GM12878 (cell line): ENCODE measurements around the gene UVRAG. TPM values are rescaled to one million over a fixed set of nuclear protein-coding genes. Genes with fewer than 3 reads are reported as not detected.

Experiments used
- ATAC-seq: fragments of 200-7000 bp; cut with Tn5 transposase; 3 replicates; pipeline ENCODE4 v1.9.1; 2020; ENCODE audit warnings: mild to moderate bottlenecking, moderate library complexity
- BruUV-seq: library from RNA; stranded (reverse); fragments of 400-500 nt; replicated peaks from 2 replicates; lab custom pipeline; 2021; lab: Mats Ljungman, UMichigan
- CTCF ChIA-PET: fragments of 300-600 bp; sonication (Branson Sonifier 250); formaldehyde crosslinking; extraction: SDS; loops from one replicate; lab custom pipeline; 2021; ENCODE audit warnings: inconsistent platforms; lab: Yijun Ruan, JAX
- POLR2A ChIA-PET: fragments of 350-600 bp; formaldehyde crosslinking; extraction: SDS; loops from one replicate; lab custom pipeline; 2021; ENCODE audit warnings: inconsistent platforms; lab: Charles Lee
- RAD21 ChIA-PET: fragments of 300-600 bp; sonication (Branson Sonifier 250); formaldehyde crosslinking; loops from one replicate; lab custom pipeline; 2023; ENCODE audit warnings: antibody characterized with exemption; ENCODE audit not compliant: unreplicated experiment; lab: Charles Lee
- SMC1A ChIA-PET: fragments of 300-600 bp; sonication (Branson Sonifier 250); formaldehyde crosslinking; loops from one replicate; lab custom pipeline; 2023; ENCODE audit not compliant: unreplicated experiment, uncharacterized antibody; lab: Charles Lee
- DNase-seq: peaks from one replicate; pipeline ENCODE4 v3.0.0-alpha.2; 2011; ENCODE audit warnings: low read depth, low spot score
- FAIRE-seq: peaks from 3 replicates; lab custom pipeline; 2011; peaks lifted over from hg19 to GRCh38; lab: Jason Lieb, UNC
- H2AFZ ChIP-seq: 2 replicates; pipeline ENCODE4 v1.6.0; 2011; ENCODE audit warnings: low read depth, low read length, control low read depth; ENCODE audit not compliant: control insufficient read depth
- H3K27ac ChIP-seq: 2 replicates; pipeline ENCODE4 v1.5.1; 2011; ENCODE audit warnings: control low read depth; ENCODE audit not compliant: control insufficient read depth, insufficient read depth
- H3K27me3 ChIP-seq, 2 experiments: replicated peaks in 1 of 2; 2 replicates each; pipeline versions ENCODE4 v1.6.0 to v1.6.1; 2011; ENCODE audit warnings: low read length in 1 of 2; ENCODE audit not compliant: control insufficient read depth in 2 of 2, insufficient read depth in 2 of 2
- H3K36me3 ChIP-seq, 2 experiments: 2 replicates each; pipeline ENCODE4 v1.5.1; 2011; ENCODE audit warnings: low read length in 1 of 2; ENCODE audit not compliant: control insufficient read depth in 2 of 2, insufficient read depth in 2 of 2
- H3K4me1 ChIP-seq: 2 replicates; pipeline ENCODE4 v1.6.1; 2011; ENCODE audit warnings: mild to moderate bottlenecking, low read length, moderate library complexity, mixed read lengths; ENCODE audit not compliant: control insufficient read depth, insufficient read depth
- H3K4me2 ChIP-seq: 2 replicates; pipeline ENCODE4 v1.6.0; 2011; ENCODE audit warnings: control low read depth; ENCODE audit not compliant: control insufficient read depth, insufficient read depth
- H3K4me3 ChIP-seq: fragments of 200-600 bp; sonication (generic); 2 replicates; pipeline ENCODE4 v1.5.1; 2016
- H3K79me2 ChIP-seq: 2 replicates; pipeline ENCODE4 v1.6.0; 2011; ENCODE audit warnings: low read length; ENCODE audit not compliant: control insufficient read depth, insufficient read depth
- H3K9ac ChIP-seq: 2 replicates; pipeline ENCODE4 v1.8.0; 2011; ENCODE audit warnings: low read length, control low read depth, mixed read lengths; ENCODE audit not compliant: control insufficient read depth, insufficient read depth
- H3K9me3 ChIP-seq: replicated peaks from 3 replicates; pipeline ENCODE4 v1.5.1; 2011; ENCODE audit warnings: mild to moderate bottlenecking, low read length; ENCODE audit not compliant: control insufficient read depth, insufficient read depth
- H4K20me1 ChIP-seq: 2 replicates; pipeline ENCODE4 v1.6.0; 2011; ENCODE audit not compliant: control insufficient read depth, insufficient read depth
- PAX5 ChIP-seq: IDR thresholded peaks from 2 replicates; pipeline ENCODE4 v1.6.1; 2011; ENCODE audit warnings: low read depth, low read length, borderline replicate concordance
- PKNOX1 ChIP-seq: fragments of 450-650 bp; IDR thresholded peaks from 2 replicates; pipeline ENCODE4 v1.6.1; 2016; ENCODE audit warnings: mild to moderate bottlenecking
- RUNX3 ChIP-seq: IDR thresholded peaks from 2 replicates; pipeline ENCODE4 v1.6.1; 2012; ENCODE audit warnings: low read length, inconsistent platforms
- SMAD5 ChIP-seq: IDR thresholded peaks from 2 replicates; pipeline ENCODE4 v1.6.1; 2016; ENCODE audit warnings: antibody characterized with exemption, low read depth
- WGBS: methylation state at CpG from one replicate; pipeline ENCODE4 v1.1.6; 2016; ENCODE audit warnings: low lambda C conversion rate; ENCODE audit not compliant: insufficient replicate concordance, insufficient coverage; ENCODE audit errors: missing lambda C conversion rate; 5-methylcytosine and 5-hydroxymethylcytosine counted together
- in situ Hi-C: fragments of 300-500 bp; cut with MboI; formaldehyde crosslinking; loops from 9 replicates; pipeline ENCODE4 v1.14.3; 2018; ENCODE audit warnings: mixed read lengths
- intact Hi-C: fragments of 100-400 bp; cut with micrococcal nuclease; formaldehyde crosslinking; loops from one replicate; pipeline ENCODE4 v1.14.2; 2022; ENCODE audit not compliant: unreplicated experiment
- polyA plus RNA-seq, 11 experiments: library from polyadenylated mRNA; depleted of rRNA in 4 of 11; unstranded in 6 of 11; stranded (reverse) in 5 of 11; fragments of >200 nt; fragmentation: Nextera tagmentation in 4 of 11; fragmentation: Illumina TruSeq in 1 of 11; extraction: Ambion mirVana in 4 of 11; extraction: Trizol in 1 of 11; gene quantifications; 1 replicate in 1 of 11; 2 replicates in 10 of 11; pipeline versions ENCODE4 v1.2.1 to v1.2.3, GENCODE V29; 2011 to 2016; ENCODE audit warnings: inconsistent platforms in 2 of 11, missing spikeins in 2 of 11, low read depth in 1 of 11
- total RNA-seq, 4 experiments: library from RNA; depleted of rRNA in 3 of 4; stranded (reverse); fragments of >200 nt in 3 of 4; fragmentation: Illumina TruSeq in 1 of 4; extraction: Trizol in 1 of 4; gene quantifications; 2 replicates each; pipeline versions ENCODE4 v1.2.1 to v1.2.3, GENCODE V29; 2013 to 2021

Gene UVRAG
- total and polyA plus RNA-seq, 10 of the 15 experiments (the other 5 are each of a cell fraction or from before 2014, with no cell fraction given) = 7.0 to 43.4 (median 37.0) TPM

GRCh38 chr11:75797116-75797515 is 17.9 kb upstream of the UVRAG start:
- CTCF ChIA-PET = interaction anchor here (1.3 to 2.0 kb wide), 2 partner anchors 10 to 71 kb away, joined by 3 to 5 read pairs; no protein-coding TSS in a partner anchor
- Histone ChIP-seq H2AFZ (no peak overlapping the region), H3K4me1 (no peaks in the 10 kb centered on the region), H4K20me1 (no peaks in the 10 kb centered on the region), H3K9ac (no peak overlapping the region), H3K9me3 (no peaks in the 10 kb centered on the region), H3K4me3 (no peak overlapping the region), H3K27ac (no peak overlapping the region), H3K27me3 (no peaks in the 10 kb centered on the region), H3K4me2 (no peak overlapping the region), H3K36me3 (peaks cover 0 to 10% of the 10 kb centered on the region in 2 experiments; a peak in 2 of 4 replicates), H3K79me2 (no peaks in the 10 kb centered on the region)
- 49% methylated on average over 8 of the region's 8 CpGs for WGBS
- SMC1A ChIA-PET = no interaction called here
- TF ChIP-seq PAX5 (peak; percentile 88), RUNX3 (0 out of 2 replicates have a peak, but pooled peaks have one; percentile 28), SMAD5 (no peak)
- in situ Hi-C loops (no loop called here), intact Hi-C loops (no loop called here)
- DNase-seq (no peak), ATAC-seq (peak; percentile 98), FAIRE-seq (no peak)
- POLR2A ChIA-PET = no interaction called here
- BruUV-seq = no TSS peak
- RAD21 ChIA-PET = interaction anchor here (0.9 kb wide), 1 partner anchor 18 kb away, joined by 4 read pairs; no protein-coding TSS in a partner anchor

- no peak overlapping the region for H2AFZ ChIP-seq
- ATAC-seq (no peak; the same call in 2 of the 3 replicates), FAIRE-seq (no peak), DNase-seq (no peak)
- RAD21 ChIA-PET = no interaction called here
- H3K79me2 ChIP-seq = no peaks in the 10 kb centered on the region
- H3K4me1 ChIP-seq = no peaks in the 10 kb centered on the region
- peaks cover 0 to 10% of the 10 kb centered on the region in 2 experiments; a peak in 2 of 4 replicates for H3K36me3 ChIP-seq
- SMC1A ChIA-PET = interaction anchor here (1.2 kb wide), 1 partner anchor 72 kb away, joined by 6 read pairs; no protein-coding TSS in a partner anchor
- TF ChIP-seq PKNOX1 = no peak
- POLR2A ChIA-PET = no interaction called here
- no peak overlapping the region for H3K27ac ChIP-seq
- no peaks in the 10 kb centered on the region for H4K20me1 ChIP-seq
- in situ Hi-C loops = no loop called here
- intact Hi-C loops = no loop called here
- BruUV-seq = no TSS peak
- H3K4me2 ChIP-seq = no peak overlapping the region
- H3K4me3 ChIP-seq = no peak overlapping the region
- H3K9me3 ChIP-seq = no peaks in the 10 kb centered on the region
- H3K9ac ChIP-seq = no peak overlapping the region
- 89% methylated on average over 1 of the region's 1 CpG for WGBS
- CTCF ChIA-PET = interaction anchor here (1.0 to 2.0 kb wide), 2 partner anchors 10 to 354 kb away, joined by 3 to 5 read pairs; no protein-coding TSS in a partner anchor
- no peaks in the 10 kb centered on the region for H3K27me3 ChIP-seq
These were observed 17.2 kb upstream of the UVRAG start for GRCh38 chr11:75797792-75798191.
